NCI-H748 (cell line): ENCODE results near the gene GJD3.
"Not testable (repeated sequence)": the region's sequence is repeated elsewhere in the genome, so short reads cannot be mapped to it uniquely, and the experiment has no call there.

Experiments
- DNase-seq: peaks from one replicate; lab custom pipeline; 2025; ENCODE audit not compliant: unreplicated experiment; lab: John Stamatoyannopoulos, UW

The GJD3 gene

GRCh38 chr17:40369923-40370322 is 5.4 kb upstream of the GJD3 start:
- DNase-seq: no peak

- DNase-seq: not testable (repeated sequence)
Measured at GRCh38 chr17:40367728-40368127, 3.2 kb upstream of the GJD3 start.

DNA sequence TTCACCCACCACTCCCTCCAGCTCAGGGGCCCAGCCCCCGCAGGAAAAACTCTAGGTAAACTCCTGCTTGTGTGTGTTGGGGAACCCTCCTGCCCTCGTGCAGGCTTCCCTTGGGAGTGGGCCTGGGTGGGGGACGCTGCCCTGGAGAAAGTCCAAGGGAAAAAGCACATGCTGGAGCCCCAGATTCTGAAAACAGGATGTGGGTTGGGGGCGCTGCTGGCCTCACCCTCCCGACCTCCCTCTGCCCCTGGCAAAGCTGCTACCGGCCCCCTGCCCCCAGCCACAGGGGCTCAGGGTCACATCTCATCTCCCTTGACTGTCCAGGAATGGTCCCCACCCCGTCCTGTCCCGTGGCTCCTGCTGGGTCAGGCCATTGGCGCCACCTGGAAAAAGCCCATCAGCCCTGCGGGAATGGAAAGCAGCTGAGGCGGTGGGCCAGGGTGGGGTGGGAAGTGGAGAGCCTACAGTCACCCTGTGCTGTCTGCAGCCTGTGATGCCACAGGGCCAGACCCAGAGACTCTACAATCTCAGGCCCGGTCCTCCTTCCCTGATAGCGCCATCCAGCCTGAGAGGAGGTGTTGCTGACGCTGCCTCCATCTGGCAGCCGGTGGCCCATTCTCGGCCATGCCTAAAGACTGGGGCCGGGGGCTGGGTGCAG is 2.5 kb upstream of the GJD3 start:
- no peak for DNase-seq

GRCh38 chr17:40366076-40366860 is 1.7 kb upstream of the GJD3 start:
- DNase-seq: no peak

GRCh38 chr17:40364906-40365305 is 369 bp upstream of the GJD3 start:
- no peak for DNase-seq

- DNase-seq: peak; percentile 60
Measured at GRCh38 chr17:40363111-40363827, 1.3 kb downstream of the GJD3 start.

DNA sequence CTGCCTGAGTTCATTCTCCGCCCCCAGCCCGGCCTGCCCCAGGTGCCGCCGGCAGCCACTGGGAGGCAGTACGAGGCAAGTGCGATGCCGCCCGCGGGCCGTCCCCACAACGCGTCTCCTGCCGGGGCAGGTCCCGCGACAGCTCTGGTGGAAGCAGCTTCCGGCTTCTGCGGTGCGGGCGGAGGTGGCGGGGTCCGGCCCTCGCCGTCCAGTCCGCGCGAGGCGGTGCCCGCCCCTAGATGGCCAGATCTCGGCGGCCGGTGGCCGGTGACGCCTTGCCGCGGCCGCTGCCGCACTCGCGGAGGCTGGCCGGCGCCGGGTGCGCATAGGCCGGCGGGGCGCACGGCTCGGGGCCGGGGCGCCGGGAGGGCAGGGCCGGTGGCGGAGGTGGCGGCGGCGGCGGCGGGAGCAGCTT is 1.8 kb downstream of the GJD3 start:
- peak; percentile 75 for DNase-seq

DNA sequence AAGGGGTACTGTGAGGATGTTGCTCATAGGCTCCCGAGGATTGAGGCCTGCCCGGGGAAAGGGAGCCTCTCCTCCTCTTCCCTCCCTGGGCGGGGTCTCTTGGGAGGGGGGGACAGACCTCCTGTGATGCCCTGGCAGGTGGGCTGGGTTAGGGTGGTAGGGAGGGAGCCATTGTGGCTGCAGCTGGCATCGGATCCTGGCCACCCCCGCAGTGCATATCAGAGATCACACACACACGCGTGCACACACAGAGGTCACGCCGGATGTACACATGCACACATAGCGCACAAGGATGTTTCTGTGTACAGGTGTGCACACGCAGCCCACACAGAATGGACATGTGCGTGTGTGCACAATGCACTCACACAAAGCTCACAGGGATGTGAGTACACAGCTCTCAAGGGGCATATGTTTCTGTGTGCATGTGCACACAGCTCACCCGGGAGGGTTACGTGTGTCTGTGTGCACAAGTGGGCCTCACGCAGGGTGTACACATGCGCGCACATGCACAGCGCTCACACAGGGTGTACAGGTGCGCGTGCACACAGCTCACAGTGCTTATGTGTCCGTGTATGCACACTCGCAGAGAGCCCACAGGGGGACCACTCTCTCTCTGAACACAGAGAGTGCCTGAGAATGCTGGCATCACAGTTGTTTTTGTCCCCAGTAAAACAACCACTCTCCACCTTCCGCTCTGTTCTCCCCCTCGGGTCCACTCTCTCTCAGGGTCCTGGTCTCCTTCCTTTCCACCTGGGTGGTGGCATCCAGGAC is 2.4 kb downstream of the GJD3 start:
- peak; percentile 39 for DNase-seq

GRCh38 chr17:40361063-40361924 is 3.2 kb downstream of the GJD3 start:
- no peak for DNase-seq

GRCh38 chr17:40360091-40360490 is 4.4 kb downstream of the GJD3 start:
- no peak for DNase-seq

DNA sequence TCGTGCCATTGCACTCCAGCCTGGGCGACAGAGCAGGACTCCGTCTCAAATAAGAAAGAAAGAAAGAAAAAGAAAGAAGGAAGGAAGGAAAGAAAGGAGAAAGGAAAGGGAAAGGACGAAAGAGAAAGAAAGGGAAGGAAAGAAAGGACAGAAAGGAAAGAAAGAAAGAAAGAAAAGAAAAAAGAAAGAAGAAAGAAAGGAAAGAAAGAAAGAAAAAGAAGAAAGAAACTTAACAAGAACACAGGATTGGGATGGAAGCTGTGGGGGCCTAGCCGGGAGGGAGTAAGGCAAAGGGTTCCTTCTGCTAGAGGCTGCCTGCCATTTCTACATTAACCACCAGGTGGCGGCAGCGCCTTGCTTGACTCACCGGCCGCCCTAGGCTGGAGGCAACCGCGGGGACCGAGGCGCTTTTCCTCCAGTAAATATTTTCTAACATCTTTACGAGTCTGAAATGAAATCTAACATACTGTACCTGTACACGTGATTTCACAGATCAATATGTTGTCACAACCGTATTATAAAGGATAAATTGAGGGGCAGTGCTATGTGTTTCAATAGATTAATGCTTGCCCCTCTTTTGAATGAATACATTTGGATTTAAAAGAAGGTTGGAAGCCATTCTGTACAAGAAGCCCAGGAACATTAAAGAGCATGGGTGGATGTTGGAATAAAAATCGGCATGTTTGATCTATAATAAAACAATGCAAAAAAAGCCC is 6.1 kb downstream of the GJD3 start:
- DNase-seq: peak; percentile 75

DNA sequence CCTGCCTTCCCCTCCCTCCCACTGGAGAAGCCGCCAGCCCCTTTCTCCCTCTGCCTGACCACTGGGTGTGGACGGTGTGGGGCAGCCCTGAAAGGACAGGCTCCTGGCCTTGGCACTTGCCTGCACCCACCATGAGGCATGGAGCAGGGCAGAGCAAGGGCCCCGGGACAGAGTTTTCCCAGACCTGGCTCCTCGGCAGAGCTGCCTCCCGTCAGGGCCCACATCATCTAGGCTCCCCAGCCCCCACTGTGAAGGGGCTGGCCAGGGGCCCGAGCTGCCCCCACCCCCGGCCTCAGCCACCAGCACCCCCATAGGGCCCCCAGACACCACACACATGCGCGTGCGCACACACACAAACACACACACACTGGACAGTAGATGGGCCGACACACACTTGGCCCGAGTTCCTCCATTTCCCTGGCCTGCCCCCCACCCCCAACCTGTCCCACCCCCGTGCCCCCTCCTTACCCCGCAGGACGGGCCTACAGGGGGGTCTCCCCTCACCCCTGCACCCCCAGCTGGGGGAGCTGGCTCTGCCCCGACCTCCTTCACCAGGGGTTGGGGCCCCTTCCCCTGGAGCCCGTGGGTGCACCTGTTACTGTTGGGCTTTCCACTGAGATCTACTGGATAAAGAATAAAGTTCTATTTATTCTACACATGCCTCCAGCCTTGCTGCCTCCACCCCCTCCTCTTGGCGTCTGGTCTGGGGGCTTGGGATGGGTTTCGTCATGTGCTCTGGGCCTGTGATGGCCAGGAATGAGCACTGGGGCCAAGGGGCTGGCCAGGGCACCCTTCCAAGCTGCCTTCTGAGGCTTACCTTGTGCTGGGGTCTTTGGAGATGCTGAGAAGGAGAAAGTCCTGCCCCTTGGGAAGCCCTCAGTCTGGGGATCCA is 7.3 kb downstream of the GJD3 start:
- no peak for DNase-seq

DNA sequence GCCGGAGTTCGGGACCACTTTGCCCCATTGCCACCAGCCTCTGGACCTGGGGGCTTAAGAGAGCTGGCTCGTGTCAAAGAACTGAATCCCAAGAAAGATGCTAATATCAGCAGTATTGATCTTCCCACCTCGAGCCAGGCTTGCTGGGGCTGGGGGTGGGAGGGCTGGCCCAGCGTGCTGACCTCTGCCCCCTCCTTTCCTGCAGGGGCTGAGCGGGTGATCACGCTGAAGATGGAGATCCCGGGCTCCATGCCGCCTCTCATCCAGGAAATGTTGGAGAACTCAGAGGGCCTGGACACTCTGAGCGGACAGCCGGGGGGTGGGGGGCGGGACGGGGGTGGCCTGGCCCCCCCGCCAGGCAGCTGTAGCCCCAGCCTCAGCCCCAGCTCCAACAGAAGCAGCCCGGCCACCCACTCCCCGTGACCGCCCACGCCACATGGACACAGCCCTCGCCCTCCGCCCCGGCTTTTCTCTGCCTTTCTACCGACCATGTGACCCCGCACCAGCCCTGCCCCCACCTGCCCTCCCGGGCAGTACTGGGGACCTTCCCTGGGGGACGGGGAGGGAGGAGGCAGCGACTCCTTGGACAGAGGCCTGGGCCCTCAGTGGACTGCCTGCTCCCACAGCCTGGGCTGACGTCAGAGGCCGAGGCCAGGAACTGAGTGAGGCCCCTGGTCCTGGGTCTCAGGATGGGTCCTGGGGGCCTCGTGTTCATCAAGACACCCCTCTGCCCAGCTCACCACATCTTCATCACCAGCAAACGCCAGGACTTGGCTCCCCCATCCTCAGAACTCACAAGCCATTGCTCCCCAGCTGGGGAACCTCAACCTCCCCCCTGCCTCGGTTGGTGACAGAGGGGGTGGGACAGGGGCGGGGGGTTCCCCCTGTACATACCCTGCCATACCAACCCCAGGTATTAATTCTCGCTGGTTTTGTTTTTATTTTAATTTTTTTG is 8.5 kb downstream of the GJD3 start:
- DNase-seq: no peak

DNA sequence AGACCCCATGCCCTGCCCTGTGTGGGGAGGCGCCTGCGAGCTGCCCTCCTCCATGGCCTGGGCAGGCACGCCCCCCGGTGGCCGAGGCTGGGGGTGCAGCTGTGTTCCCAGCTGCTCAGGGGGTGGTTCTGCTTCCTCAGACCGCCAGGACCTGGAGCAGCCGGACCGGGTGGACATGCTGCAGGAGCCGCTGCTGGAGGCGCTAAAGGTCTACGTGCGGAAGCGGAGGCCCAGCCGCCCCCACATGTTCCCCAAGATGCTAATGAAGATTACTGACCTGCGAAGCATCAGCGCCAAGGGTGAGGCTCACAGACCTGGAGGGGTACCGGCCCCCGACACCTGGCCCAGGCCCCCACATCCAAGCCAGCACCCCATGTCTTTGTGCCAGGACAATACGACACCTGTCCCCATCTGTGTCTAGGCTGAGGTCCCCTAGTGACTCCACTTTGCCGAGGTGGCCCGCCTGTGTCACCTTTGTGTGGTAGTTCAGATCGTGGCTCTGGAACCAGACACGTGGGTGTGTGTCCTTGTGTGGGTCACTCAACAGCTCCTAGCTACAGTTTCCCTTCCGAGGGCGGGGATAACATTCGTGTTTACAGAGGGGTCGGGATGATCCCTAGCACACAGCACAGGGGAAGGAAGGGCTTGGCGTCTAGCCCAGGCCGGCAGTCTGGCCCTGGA is 9.3 kb downstream of the GJD3 start:
- peak; percentile 60 for DNase-seq

GRCh38 chr17:40354221-40355122 is 10.1 kb downstream of the GJD3 start:
- DNase-seq: no peak
